ENCODE results near the gene LDLRAD2.
A peak's percentile ranks its signal among the peaks of the same experiment; 100 is the strongest.
"Not testable (repeated sequence)": the region's sequence is repeated elsewhere in the genome, so short reads cannot be mapped to it uniquely, and the experiment has no call there.

The LDLRAD2 gene

GRCh38 chr1:21811875-21812305 lies at the start of gene LDLRAD2:
TSS of gene LDLRAD2 (plus strand) at chr1:21812265. CDS start at chr1:21812452, 187 bp downstream.
- DNase-seq (ENCODE audit: extremely low spot score), result peak; percentile 7
- CTCF ChIA-PET, result no interaction called here
- TF ChIP-seq CTBP1 (IDR thresholded peaks at IDR 0.05; ENCODE audit: borderline replicate concordance), result no peak
- TF ChIP-seq ARNT (IDR thresholded peaks at IDR 0.05), result no peak
- no peak for TF ChIP-seq LEF1 (IDR thresholded peaks at IDR 0.05; ENCODE audit: borderline replicate concordance)
- TF ChIP-seq HDGF (IDR thresholded peaks at IDR 0.05; ENCODE audit: borderline replicate concordance), result no peak
- TF ChIP-seq PKNOX1 (IDR thresholded peaks at IDR 0.05), result no peak
- TF ChIP-seq TARDBP (IDR thresholded peaks at IDR 0.05), result no peak
- TF ChIP-seq FOXA1 (IDR thresholded peaks at IDR 0.05), result no peak
- TF ChIP-seq ZNF384 (IDR thresholded peaks at IDR 0.05), result no peak
- no peak for TF ChIP-seq ELF4 (IDR thresholded peaks at IDR 0.05)
- no peak for TF ChIP-seq NFRKB (IDR thresholded peaks at IDR 0.05)
- no peak for TF ChIP-seq FOXK2 (IDR thresholded peaks at IDR 0.05)
- TF ChIP-seq SUZ12 (IDR thresholded peaks at IDR 0.05), result no peak
- no peak for TF ChIP-seq L3MBTL2 (conservative IDR thresholded peaks at IDR 0.05)
- no peak for TF ChIP-seq SP1 (IDR thresholded peaks at IDR 0.05)
- no peak for TF ChIP-seq BHLHE40 (IDR thresholded peaks at IDR 0.05; ENCODE audit: borderline replicate concordance)
- no peak for TF ChIP-seq FOXM1 (IDR thresholded peaks at IDR 0.05; ENCODE audit: borderline replicate concordance)
- POLR2A ChIA-PET, result no interaction called here

GRCh38 chr1:21763236-21763635 lies 48.8 kb upstream of the LDLRAD2 start:
- ChIA-PET POLR2A (no interaction called here), CTCF (no interaction called here)
- TF ChIP-seq SUZ12 (IDR thresholded peaks at IDR 0.05) (no peak), ARNT (IDR thresholded peaks at IDR 0.05) (no peak), CTBP1 (IDR thresholded peaks at IDR 0.05; ENCODE audit: borderline replicate concordance) (no peak), NFRKB (IDR thresholded peaks at IDR 0.05) (no peak), FOXK2 (IDR thresholded peaks at IDR 0.05) (no peak), BHLHE40 (IDR thresholded peaks at IDR 0.05; ENCODE audit: borderline replicate concordance) (no peak), FOXM1 (IDR thresholded peaks at IDR 0.05; ENCODE audit: borderline replicate concordance) (no peak), LEF1 (IDR thresholded peaks at IDR 0.05; ENCODE audit: borderline replicate concordance) (no peak)
- no peak for DNase-seq (ENCODE audit: extremely low spot score)

GRCh38 chr1:21763694-21764419 lies 48.2 kb upstream of the LDLRAD2 start:
- ChIA-PET CTCF (no interaction called here), POLR2A (no interaction called here)
- no peak for DNase-seq (ENCODE audit: extremely low spot score)
- TF ChIP-seq CTBP1 (IDR thresholded peaks at IDR 0.05; ENCODE audit: borderline replicate concordance) (no peak), ELF4 (IDR thresholded peaks at IDR 0.05) (no peak), PKNOX1 (IDR thresholded peaks at IDR 0.05) (no peak), TARDBP (IDR thresholded peaks at IDR 0.05) (no peak), SUZ12 (IDR thresholded peaks at IDR 0.05) (no peak), LEF1 (IDR thresholded peaks at IDR 0.05; ENCODE audit: borderline replicate concordance) (no peak), ARNT (IDR thresholded peaks at IDR 0.05) (no peak), ZNF384 (IDR thresholded peaks at IDR 0.05) (no peak), HDGF (IDR thresholded peaks at IDR 0.05; ENCODE audit: borderline replicate concordance) (no peak), L3MBTL2 (conservative IDR thresholded peaks at IDR 0.05) (no peak), SP1 (IDR thresholded peaks at IDR 0.05) (no peak), NFRKB (IDR thresholded peaks at IDR 0.05) (no peak), FOXM1 (IDR thresholded peaks at IDR 0.05; ENCODE audit: borderline replicate concordance) (no peak), BHLHE40 (IDR thresholded peaks at IDR 0.05; ENCODE audit: borderline replicate concordance) (no peak), FOXK2 (IDR thresholded peaks at IDR 0.05) (no peak)

GRCh38 chr1:21764615-21765423 lies 47.2 kb upstream of the LDLRAD2 start:
- DNase-seq (ENCODE audit: extremely low spot score), result no peak
- POLR2A ChIA-PET, result interaction anchor here (1.0 kb wide), 1 partner anchor 260 kb away, joined by 3 read pairs; no protein-coding TSS in a partner anchor
- CTCF ChIA-PET, result no interaction called here
- TF ChIP-seq HDGF (IDR thresholded peaks at IDR 0.05; ENCODE audit: borderline replicate concordance) (no peak), PKNOX1 (IDR thresholded peaks at IDR 0.05) (0 out of 2 replicates have a peak, but pooled peaks have one; percentile 7), NFRKB (IDR thresholded peaks at IDR 0.05) (no peak), FOXA1 (IDR thresholded peaks at IDR 0.05) (no peak)

- ChIA-PET POLR2A (no interaction called here), CTCF (no interaction called here)
- DNase-seq (ENCODE audit: extremely low spot score), result no peak
- TF ChIP-seq LEF1 (IDR thresholded peaks at IDR 0.05; ENCODE audit: borderline replicate concordance) (no peak), ARNT (IDR thresholded peaks at IDR 0.05) (no peak), PKNOX1 (IDR thresholded peaks at IDR 0.05) (no peak), TARDBP (IDR thresholded peaks at IDR 0.05) (no peak), FOXK2 (IDR thresholded peaks at IDR 0.05) (no peak), FOXA1 (IDR thresholded peaks at IDR 0.05) (no peak), ELF4 (IDR thresholded peaks at IDR 0.05) (no peak), CTBP1 (IDR thresholded peaks at IDR 0.05; ENCODE audit: borderline replicate concordance) (no peak), SP1 (IDR thresholded peaks at IDR 0.05) (no peak), BHLHE40 (IDR thresholded peaks at IDR 0.05; ENCODE audit: borderline replicate concordance) (no peak), L3MBTL2 (conservative IDR thresholded peaks at IDR 0.05) (no peak), ZNF384 (IDR thresholded peaks at IDR 0.05) (no peak), SUZ12 (IDR thresholded peaks at IDR 0.05) (no peak), HDGF (IDR thresholded peaks at IDR 0.05; ENCODE audit: borderline replicate concordance) (no peak)
Observed at GRCh38 chr1:21766210-21766609, 45.9 kb upstream of the LDLRAD2 start.

- DNase-seq (ENCODE audit: extremely low spot score); CTCF ChIA-PET; POLR2A ChIA-PET: not testable (repeated sequence)
Observed at GRCh38 chr1:21767106-21767505, 45.0 kb upstream of the LDLRAD2 start.
